GM18519 (cell line): ENCODE data around the gene ZNF319.
"Not testable (repeated sequence)": the region's sequence is repeated elsewhere in the genome, so short reads cannot be mapped to it uniquely, and the experiment has no call there.

ENCODE experiments used
- ATAC-seq: cut with Tn5 transposase; IDR thresholded peaks from one replicate; pipeline ENCODE4 v1.9.1; 2021; ENCODE audit warnings: mild to moderate bottlenecking, moderate library complexity; ENCODE audit not compliant: unreplicated experiment, low FRiP score

ZNF319 gene

GRCh38 chr16:57979006-57979585, 21.4 kb downstream of the ZNF319 start:
- no peak for ATAC-seq

GRCh38 chr16:57978070-57978465, 22.4 kb downstream of the ZNF319 start:
- not testable (repeated sequence) for ATAC-seq

DNA sequence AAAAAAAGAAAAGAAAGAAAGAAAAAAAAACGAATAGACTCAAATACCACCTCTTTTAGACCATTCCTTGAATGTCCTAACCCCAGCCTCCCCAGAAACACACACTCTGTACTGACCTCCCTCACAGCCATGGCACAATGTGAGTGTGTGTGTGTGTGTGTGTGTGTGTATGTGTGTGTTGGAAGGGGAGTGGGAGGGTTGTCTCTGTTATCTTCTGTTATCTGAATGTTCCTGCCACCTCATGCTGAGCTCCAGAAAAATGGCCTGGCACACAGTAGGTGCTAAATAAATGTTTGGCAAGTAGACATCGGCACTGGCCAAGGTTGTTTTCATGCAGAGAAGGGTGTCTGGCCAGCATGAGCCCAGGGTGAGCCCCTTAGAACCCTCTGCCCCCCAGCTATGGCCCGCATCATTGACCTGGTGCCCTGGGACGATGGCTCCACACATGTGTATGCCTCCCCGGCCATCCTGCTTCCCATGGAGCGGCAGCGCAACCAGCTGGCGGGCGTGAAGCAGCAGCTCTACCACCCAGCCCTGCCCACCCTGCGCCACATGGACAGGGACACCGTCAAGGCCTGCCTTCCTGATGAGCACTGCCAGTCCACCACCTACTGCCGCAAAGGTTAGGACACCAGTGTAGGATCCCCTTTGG, 22.9 kb downstream of the ZNF319 start:
- ATAC-seq, result no peak

- ATAC-seq, result no peak
Observed at GRCh38 chr16:57976331-57976796, 24.1 kb downstream of the ZNF319 start.

- ATAC-seq, result no peak
Observed at GRCh38 chr16:57972306-57972705, 28.2 kb downstream of the ZNF319 start.

DNA sequence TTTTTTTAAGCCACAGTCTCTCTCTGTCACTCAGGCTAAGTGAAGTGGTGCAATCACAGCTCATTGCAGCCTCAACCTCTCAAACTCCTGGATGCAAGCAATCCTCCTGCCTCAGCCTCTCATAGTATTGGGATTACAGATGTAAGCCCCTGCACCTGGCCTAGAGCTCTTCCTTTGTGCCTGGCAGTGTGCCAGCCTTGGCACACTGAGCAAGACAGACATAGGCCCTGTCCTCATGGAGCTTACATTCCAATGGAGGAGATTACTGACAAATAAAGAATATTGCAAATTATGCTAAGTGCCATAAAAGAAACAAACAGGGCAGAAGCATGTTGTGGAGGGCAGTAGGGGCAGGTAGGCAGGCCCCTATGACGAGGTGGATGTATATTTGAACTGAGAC, 28.6 kb downstream of the ZNF319 start:
- no peak for ATAC-seq

- ATAC-seq, result no peak
Observed at GRCh38 chr16:57970970-57971369, 29.5 kb downstream of the ZNF319 start, which contains the start of gene CNGB1. CNGB1 (minus strand) TSS chr16:57971128; CDS start chr16:57967286, 3,842 bp downstream.

- ATAC-seq, result no peak
Observed at GRCh38 chr16:57970319-57970718, 30.2 kb downstream of the ZNF319 start.

GRCh38 chr16:57969451-57970123, 30.9 kb downstream of the ZNF319 start:
- no peak for ATAC-seq

GRCh38 chr16:57967916-57968315, 32.6 kb downstream of the ZNF319 start:
- ATAC-seq, result no peak

DNA sequence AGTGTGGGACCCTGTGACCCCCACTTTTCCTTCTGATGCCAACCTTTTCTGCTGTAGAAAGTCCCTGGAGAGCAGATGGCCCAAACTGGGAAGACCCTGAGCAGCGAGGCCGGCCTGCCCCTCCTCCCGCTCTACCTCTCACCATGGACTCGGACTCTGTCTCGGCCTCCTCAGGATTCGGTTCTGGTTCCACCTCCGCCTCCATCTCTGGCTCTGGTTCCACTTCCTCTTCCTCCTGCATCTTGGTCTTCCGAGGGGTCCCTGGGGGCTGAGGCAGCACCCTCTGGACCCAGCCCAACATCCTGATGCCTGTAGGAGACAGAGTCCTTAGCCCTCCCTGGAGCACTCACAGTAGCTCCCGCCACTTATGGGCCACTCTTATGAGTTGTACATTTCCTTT, 33.5 kb downstream of the ZNF319 start:
- no peak for ATAC-seq

- ATAC-seq, result no peak
Observed at GRCh38 chr16:57966204-57966771, 34.2 kb downstream of the ZNF319 start.

DNA sequence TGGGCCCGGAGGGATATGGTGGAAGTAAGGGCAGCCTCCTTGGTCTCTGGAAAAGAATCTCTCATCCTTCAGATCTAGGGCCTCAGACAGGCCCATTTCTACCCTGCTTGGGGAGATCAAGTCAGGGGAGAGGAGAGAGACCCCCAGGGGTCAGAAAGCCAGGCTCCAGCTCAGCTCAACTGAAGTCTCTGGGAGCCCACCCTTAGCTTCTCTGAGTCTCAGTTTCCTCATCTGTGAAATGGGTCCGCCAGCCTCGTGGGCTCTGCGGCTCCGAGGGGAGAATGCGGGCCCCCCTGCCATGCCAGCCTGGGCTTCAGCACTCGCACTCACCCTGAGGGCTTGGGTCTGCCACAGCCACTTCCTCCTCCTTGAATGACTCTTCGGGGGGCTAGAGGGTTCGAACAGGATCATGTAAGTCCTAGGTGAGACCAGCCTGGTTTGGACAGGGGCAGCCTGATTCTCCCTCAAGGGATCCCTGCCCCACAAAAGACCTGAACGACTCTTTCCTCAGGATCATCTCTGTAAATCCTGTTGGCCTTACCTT, 36.2 kb downstream of the ZNF319 start:
- no peak for ATAC-seq

DNA sequence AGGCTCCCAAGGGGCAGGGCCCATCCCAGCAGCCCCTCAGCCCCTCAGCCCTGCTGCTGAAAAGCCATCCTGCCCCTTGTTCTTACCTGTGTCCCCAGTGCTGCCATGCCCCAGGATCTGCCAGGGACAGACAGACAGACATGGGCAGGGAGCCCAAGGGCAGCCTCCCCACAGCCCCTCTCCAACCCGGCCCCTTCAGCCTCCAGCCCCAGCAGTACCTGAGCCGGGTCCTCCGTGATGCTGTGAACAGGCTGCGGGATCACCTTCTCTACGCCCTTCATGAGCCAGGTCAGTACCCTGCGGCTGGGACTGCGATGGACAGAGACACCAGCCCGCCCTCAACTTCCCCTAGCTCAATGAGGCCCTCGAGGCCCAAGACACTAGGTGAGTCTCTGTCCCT, 37.7 kb downstream of the ZNF319 start:
- no peak for ATAC-seq

GRCh38 chr16:57962046-57962445, 38.4 kb downstream of the ZNF319 start:
- ATAC-seq, result no peak

- no peak for ATAC-seq
Observed at GRCh38 chr16:57961538-57961937, 38.9 kb downstream of the ZNF319 start.

DNA sequence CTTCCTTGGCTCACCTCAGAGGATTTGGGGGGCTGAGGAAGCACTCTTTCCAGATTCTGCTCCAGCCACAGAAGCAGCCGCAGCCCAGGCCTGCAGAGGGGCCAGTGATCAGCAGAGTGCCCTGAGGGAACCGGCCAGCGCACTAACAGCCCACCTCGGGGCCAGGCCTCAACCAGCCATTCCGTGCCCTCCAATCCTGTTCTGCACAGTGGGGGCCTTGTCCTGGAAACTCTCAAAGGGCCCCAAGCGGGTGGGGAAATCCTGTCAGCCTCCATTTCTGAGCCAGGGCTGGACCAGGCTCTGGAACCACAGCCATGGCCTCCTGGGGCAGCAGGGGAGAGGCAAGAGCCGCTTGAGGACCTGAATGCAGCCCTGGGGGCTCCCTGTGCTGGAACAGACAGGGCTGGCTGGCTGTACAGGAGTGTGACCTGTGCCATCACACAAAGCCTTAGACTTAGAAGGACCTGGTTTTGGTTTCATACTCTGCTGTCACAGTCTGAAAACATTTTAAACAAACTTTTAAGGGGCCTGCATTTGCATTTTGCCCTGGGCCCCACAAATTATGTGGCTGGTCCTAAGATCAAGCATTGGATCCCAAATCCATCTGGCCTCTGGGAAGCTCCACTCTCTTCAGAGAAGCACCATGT, 39.5 kb downstream of the ZNF319 start:
- ATAC-seq, result no peak

GRCh38 chr16:57960310-57960709, 40.2 kb downstream of the ZNF319 start:
- no peak for ATAC-seq

DNA sequence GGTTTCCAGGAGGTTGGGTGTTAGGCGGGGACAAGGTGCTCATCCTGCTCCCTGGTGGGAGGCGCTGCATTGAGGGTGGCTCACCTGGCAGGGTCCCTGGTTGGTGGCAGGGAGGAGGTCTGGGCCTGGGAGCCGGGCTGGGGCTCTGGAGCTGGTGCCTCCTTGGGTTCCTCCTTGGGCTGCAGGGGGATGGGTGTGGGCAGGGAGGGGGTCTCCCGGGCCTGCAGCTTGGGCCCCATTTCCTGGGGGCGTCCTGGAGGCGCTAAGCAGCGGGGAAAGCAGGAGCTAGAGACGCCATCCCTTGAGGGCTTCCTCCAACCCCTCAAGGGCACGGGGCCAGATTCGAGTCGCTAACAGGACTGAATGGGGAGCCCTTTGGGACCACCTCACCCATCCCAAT, 40.7 kb downstream of the ZNF319 start:
- ATAC-seq, result no peak

- no peak for ATAC-seq
Observed at GRCh38 chr16:57959121-57959520, 41.4 kb downstream of the ZNF319 start.

- ATAC-seq, result no peak
Observed at GRCh38 chr16:57958544-57958943, 41.9 kb downstream of the ZNF319 start.
